ENCODE results near the gene CHAD.

GRCh38 chr17:50492214-50492613 is 23.5 kb upstream of the CHAD start:
- TF ChIP-seq CTCF (IDR thresholded peaks at IDR 0.05) = no peak
- no peak for TF ChIP-seq POLR2A (IDR thresholded peaks at IDR 0.05)
- TF ChIP-seq EP300 (IDR thresholded peaks at IDR 0.05) = no peak

All from tibial nerve (tissue), 4 donors.